GM12874 (cell line): ENCODE results near the gene IGIP.

Experiments used
- CTCF ChIP-seq: IDR thresholded peaks from 2 replicates; pipeline ENCODE4 v1.5.1; 2011; ENCODE audit warnings: low read depth, mild to moderate bottlenecking, control low read depth, low read length, moderate library complexity; ENCODE audit not compliant: insufficient read depth

Gene IGIP

GRCh38 chr5:140107312-140108092, 18.2 kb upstream of the IGIP start:
- TF ChIP-seq CTCF, result peak; percentile 22; the same call in 1 of the 2 replicates

- no peak for TF ChIP-seq CTCF
These were observed 17.4 kb upstream of the IGIP start for GRCh38 chr5:140108093-140109017.

GRCh38 chr5:140109018-140109758, 16.5 kb upstream of the IGIP start:
- TF ChIP-seq CTCF, result no peak

GRCh38 chr5:140109759-140110645, 15.7 kb upstream of the IGIP start:
- no peak for TF ChIP-seq CTCF

- TF ChIP-seq CTCF, result no peak
These were observed 15.1 kb upstream of the IGIP start for GRCh38 chr5:140110646-140110957.

- TF ChIP-seq CTCF, result no peak
These were observed 14.5 kb upstream of the IGIP start for GRCh38 chr5:140111011-140111858.
